NCI-H2081 treated with DMSO at 0.1 percent for 48 hours (cell line): Measurements from ENCODE around the gene OR5AR1.
"Not testable (repeated sequence)": the region's sequence is repeated elsewhere in the genome, so short reads cannot be mapped to it uniquely, and the experiment has no call there.

ENCODE experiments used
- DNase-seq: peaks from one replicate; lab custom pipeline; 2025; lab: John Stamatoyannopoulos, UW

OR5AR1 gene

GRCh38 chr11:56663386-56663785 is at the start of gene OR5AR1:
TSS of gene OR5AR1 (plus strand) at chr11:56663686. CDS start at chr11:56663686, 0 bp downstream.
- no peak for DNase-seq

DNA sequence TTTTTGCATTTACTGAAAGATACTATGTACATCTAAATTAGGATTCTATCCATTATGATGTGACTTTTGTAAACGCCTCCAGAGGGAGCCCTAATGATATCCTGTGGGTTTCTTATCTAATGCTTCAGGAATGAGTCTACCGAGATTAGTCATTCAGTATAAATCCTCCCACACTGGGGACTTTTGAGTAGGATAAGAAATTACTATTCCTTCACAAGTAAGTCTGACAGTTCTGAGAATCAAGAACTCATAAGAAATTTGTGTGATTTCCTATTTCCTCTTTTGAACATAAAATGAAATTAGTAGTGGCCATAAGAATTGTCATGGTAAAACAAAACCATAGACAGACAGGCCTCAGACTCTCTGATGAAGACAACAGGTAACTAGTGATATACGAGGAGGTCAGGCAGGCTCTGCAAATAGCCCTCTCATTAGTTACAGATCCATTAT is 38.8 kb upstream of the OR5AR1 start:
- no peak for DNase-seq

DNA sequence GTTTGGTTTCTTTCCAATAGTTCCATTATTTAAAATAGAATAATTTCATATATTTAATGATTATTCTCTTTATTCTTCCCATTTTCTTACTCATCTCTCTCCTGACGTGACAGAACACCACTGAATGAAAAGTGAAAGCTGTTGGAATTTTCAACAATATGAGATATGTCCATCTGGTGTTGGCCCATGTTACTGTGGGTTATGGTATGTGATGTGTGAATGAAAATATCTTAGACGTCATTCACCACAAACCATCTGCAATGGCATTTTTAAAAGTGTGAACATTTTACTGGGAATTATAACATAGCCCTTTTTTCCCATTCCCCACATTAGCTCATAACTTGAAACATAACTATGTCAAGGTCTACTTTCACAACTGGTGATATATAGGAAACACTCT is 37.5 kb upstream of the OR5AR1 start:
- DNase-seq: no peak

DNA sequence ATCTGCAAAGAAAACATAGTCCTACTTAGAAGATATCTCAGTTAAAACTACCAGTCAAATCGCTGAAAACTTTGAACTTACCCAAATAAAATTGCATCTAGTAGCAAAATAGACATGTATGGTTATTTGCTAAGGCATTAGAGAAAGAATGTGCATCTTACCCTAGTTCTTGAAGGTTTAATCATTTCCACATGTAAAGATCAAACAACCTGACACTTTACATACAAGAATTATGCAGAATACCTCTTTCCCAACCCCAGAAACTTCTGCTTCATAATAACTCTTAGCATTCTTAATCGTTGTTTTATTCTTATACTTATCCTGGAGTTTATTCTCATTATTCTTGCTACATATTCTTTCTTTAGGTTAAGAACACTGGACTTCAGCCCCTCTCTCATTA is 31.2 kb upstream of the OR5AR1 start:
- DNase-seq: no peak

GRCh38 chr11:56636861-56637260 is 26.6 kb upstream of the OR5AR1 start:
- DNase-seq: no peak

DNA sequence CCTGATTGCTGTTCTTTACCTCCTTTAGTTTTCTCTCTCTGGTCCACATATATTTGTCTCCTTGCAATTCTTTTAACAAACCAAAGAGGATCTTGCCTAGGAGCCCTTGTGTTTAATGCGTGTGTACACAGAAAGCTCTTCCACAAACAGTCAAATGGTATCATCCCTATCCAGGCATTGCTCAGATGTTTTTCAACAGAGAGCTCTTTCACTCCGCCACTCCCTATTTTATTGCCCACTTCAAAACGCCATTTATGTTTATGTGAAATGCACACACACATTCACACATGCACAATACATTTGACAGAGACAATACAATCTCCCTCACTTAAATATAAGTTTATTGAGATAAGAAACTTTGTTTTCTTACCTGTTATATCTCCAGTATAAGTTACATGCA is 26.0 kb upstream of the OR5AR1 start:
- no peak for DNase-seq

DNA sequence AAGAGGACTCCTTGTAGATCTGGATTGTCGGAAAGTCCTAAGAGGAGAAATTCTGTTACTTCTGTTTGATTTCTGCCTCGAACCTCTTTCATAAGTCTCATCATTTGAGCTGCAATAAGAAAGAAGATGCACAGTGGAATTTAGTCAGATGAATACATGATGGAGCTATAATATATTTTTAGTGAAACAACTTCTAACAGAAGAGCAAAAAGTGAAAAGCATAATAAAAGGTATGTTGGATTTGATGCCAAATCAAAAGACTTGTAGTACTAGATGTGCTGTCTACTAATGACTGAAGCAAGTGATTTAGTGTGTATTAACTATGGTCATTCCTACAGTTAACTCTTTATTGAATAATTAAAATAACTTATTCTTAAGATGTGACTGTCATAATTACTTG is 21.1 kb upstream of the OR5AR1 start, which contains the start of gene OR5AP2:
TSS of gene OR5AP2 (minus strand) at position 101 of the 400 bp plus-strand sequence. CDS start at position 101, 0 bp downstream.
- DNase-seq: no peak

DNA sequence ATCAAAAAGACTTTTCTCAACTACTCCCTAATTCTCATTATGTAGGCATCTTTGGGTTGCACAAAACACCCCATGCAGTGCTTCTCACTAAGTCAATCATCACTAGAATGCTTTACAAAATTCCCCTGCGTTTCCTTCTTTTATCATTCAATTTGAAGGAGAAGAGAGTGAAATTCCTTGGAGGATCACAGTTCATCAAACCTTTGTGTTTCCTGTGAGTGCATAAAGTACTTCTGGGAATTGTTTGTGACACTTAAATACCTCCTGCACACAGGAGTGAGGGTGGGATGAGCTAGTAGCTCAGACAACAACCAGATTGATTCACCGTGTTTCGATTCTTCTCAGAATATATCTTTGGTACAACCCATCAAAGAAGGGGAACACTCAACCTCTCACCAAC is 3.7 kb upstream of the OR5AR1 start:
- no peak for DNase-seq

GRCh38 chr11:56670984-56671383 is 7.5 kb downstream of the OR5AR1 start:
- DNase-seq: no peak

GRCh38 chr11:56688554-56689100 is 25.1 kb downstream of the OR5AR1 start:
- DNase-seq: no peak

DNA sequence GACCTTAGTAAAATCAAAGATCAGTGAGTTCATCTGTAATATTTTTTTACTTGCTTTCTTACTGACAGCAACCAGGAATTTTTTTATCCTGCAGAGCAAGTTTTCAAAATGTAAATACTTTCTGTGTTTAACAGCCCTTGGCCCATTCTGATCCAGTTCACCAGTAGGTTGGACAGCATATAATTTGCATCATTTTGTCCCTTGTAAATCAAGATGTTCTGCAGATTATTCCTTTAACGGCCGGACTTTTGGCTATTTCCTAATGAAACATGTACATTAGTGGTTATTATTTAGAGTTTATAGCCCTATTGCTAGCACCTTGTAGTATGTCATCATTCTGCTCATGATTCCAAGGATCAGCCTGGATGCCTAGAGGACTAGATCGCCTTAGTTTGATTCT is 27.7 kb downstream of the OR5AR1 start:
- not testable (repeated sequence) for DNase-seq

GRCh38 chr11:56693428-56693827 is 29.9 kb downstream of the OR5AR1 start:
- DNase-seq: no peak

GRCh38 chr11:56698795-56699194 is 35.3 kb downstream of the OR5AR1 start, which contains the start of gene OR9G1:
TSS of gene OR9G1 (plus strand) at chr11:56699095. CDS start at chr11:56700388, 1,293 bp downstream.
- no peak for DNase-seq

DNA sequence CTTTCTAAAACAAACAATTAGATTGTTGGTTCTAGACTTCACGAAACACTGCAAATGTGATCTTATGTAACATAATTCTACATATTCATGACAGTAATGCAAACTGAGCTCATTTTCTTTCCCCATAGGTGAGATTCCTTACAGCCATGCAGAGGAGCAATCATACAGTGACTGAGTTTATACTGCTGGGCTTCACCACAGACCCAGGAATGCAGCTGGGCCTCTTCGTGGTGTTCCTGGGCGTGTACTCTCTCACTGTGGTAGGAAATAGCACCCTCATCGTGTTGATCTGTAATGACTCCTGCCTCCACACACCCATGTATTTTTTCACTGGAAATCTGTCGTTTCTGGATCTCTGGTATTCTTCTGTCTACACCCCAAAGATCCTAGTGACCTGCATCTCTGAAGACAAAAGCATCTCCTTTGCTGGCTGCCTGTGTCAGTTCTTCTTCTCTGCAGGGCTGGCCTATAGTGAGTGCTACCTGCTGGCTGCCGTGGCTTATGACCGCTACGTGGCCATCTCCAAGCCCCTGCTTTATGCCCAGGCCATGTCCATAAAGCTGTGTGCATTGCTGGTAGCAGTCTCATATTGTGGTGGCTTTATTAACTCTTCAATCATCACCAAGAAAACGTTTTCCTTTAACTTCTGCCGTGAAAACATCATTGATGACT is 36.9 kb downstream of the OR5AR1 start:
- DNase-seq: no peak

DNA sequence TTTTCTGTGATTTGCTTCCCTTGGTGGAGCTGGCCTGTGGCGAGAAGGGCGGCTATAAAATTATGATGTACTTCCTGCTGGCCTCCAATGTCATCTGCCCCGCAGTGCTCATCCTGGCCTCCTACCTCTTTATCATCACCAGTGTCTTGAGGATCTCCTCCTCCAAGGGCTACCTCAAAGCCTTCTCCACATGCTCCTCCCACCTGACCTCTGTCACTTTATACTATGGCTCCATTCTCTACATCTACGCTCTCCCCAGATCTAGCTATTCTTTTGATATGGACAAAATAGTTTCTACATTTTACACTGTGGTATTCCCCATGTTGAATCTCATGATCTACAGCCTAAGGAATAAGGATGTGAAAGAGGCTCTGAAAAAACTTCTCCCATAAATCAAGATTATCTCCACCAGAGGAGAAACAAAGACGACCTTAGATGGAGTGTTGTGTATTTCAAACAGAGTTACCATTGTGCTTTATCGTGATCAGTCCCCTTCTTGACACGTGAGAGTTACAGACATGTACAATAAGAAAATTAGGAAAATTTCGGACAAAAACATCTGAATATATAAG is 37.5 kb downstream of the OR5AR1 start:
- no peak for DNase-seq

- no peak for DNase-seq
Observed at GRCh38 chr11:56705784-56706396, 42.4 kb downstream of the OR5AR1 start.

DNA sequence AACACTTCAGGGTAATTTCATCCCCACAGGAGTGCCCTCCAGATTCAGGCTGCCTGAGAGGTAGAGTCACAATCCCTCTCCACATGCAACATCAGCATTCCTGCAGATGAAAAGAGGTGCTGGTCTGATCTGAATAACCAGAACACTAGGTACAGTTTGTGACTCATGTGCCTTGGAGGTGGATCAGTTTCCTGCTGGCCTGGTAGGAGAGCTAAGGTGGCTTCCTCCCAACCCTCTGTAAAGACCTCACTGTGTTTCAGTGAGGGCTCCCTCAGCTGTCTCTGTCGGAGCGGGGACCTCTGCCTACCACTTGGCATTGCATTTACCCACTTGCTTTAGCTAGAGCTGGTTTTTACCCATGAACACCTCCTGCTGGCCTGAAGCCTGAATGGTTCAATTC is 43.0 kb downstream of the OR5AR1 start:
- no peak for DNase-seq

DNA sequence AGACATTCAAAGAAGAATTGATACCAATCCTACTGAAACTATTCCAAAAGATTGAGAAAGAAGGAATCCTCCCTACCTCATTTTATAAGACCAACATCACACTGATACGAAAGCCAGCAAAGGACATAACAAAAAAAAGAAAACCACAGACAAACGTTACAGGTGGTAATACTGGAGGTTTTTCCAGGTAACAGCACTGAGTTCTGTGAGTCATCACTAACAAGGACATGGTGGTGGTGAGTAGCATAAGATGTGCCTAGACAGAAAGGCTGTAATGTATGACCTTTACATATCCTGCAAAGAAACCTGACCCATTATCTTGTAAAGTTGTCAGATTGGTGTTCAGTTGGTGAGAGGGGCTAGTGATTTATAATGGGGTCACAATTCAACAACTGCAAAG is 50.7 kb downstream of the OR5AR1 start:
- no peak for DNase-seq
